Tibial artery (tissue), 4 donors: ENCODE results near the gene UFC1.

Experiments
- DNase-seq, 2 donors: peaks; one replicate each; pipeline ENCODE4 v3.0.0-alpha.2; 2019
- H3K27ac ChIP-seq, 2 donors: fragments of 200-600 bp; sonication (generic) in 1 of 2; 1 replicate in 1 of 2; 2 replicates in 1 of 2; pipeline ENCODE4 v1.5.1; 2018 to 2019; ENCODE audit warnings: mild to moderate bottlenecking in 1 of 2
- H3K27me3 ChIP-seq, 2 donors: fragments of 200-600 bp; sonication (generic) in 1 of 2; one replicate each; pipeline versions ENCODE4 v1.5.1 to v1.6.0; 2016 to 2019
- H3K36me3 ChIP-seq, 3 donors: fragments of 200-600 bp; sonication (generic) in 2 of 3; one replicate each; pipeline ENCODE4 v1.5.1; 2016 to 2019; ENCODE audit warnings: mild to moderate bottlenecking in 2 of 3
- H3K4me1 ChIP-seq, 4 donors: fragments of 200-600 bp; sonication (generic) in 2 of 4; 1 replicate in 3 of 4; 2 replicates in 1 of 4; pipeline ENCODE4 v1.5.1; 2016 to 2019
- H3K4me3 ChIP-seq, 2 donors: fragments of 200-600 bp; sonication (generic) in 1 of 2; 1 replicate in 1 of 2; 2 replicates in 1 of 2; pipeline ENCODE4 v1.5.1; 2018 to 2019; ENCODE audit warnings: mild to moderate bottlenecking in 2 of 2
- H3K9me3 ChIP-seq, 3 donors: fragments of 200-600 bp; sonication (generic) in 1 of 3; one replicate each; pipeline ENCODE4 v1.5.1; 2016 to 2019
- CTCF ChIP-seq, 2 experiments: fragments of 200-600 bp in 1 of 2; fragments of 450-650 bp in 1 of 2; IDR thresholded peaks; one replicate each; pipeline ENCODE4 v1.5.1; 2017 to 2019; ENCODE audit warnings: antibody characterized with exemption in 2 of 2, mild to moderate bottlenecking in 1 of 2, moderate library complexity in 1 of 2
- intact Hi-C: fragments of 100-400 bp; cut with DNase I; formaldehyde crosslinking; loops from one replicate; pipeline ENCODE4 v1.15.0; 2023; ENCODE audit warnings: low total_unique reads

The UFC1 gene

GRCh38 chr1:161188381-161188780 is 34.6 kb downstream of the UFC1 start:
- Histone ChIP-seq H3K4me3 (no peak overlapping the region), H3K27me3 (no peaks in the 10 kb centered on the region), H3K36me3 (peaks cover 0 to 13% (median 7%) of the 10 kb centered on the region in 3 donors), H3K4me1 (peaks cover 0 to 13% (median 6%) of the 10 kb centered on the region in 4 donors), H3K9me3 (no peaks in the 10 kb centered on the region), H3K27ac (no peak overlapping the region)
- intact Hi-C loops: no loop called here
- peak in 1 of 2 donors; percentile 4 for DNase-seq
- TF ChIP-seq CTCF (IDR thresholded peaks at IDR 0.05): no peak

GRCh38 chr1:161189036-161189435 is 35.3 kb downstream of the UFC1 start:
- H3K27me3 ChIP-seq: no peaks in the 10 kb centered on the region
- TF ChIP-seq CTCF (IDR thresholded peaks at IDR 0.05): no peak
- peaks cover 0 to 13% (median 7%) of the 10 kb centered on the region in 3 donors for H3K36me3 ChIP-seq
- H3K4me3 ChIP-seq: no peak overlapping the region
- intact Hi-C loops: no loop called here
- H3K4me1 ChIP-seq: peaks cover 0 to 13% (median 6%) of the 10 kb centered on the region in 4 donors
- H3K9me3 ChIP-seq: no peaks in the 10 kb centered on the region
- H3K27ac ChIP-seq: no peak overlapping the region
- peak in 1 of 2 donors; percentile 15 for DNase-seq

GRCh38 chr1:161190962-161191521 is 37.3 kb downstream of the UFC1 start:
- H3K36me3 ChIP-seq: peaks cover 0 to 13% (median 7%) of the 10 kb centered on the region in 3 donors
- no peak overlapping the region for H3K27ac ChIP-seq
- no peak for TF ChIP-seq CTCF (IDR thresholded peaks at IDR 0.05)
- H3K4me1 ChIP-seq: peaks cover 0 to 3% (median 0%) of the 10 kb centered on the region in 4 donors
- peak in 1 of 2 donors; percentile 65 for DNase-seq
- no peaks in the 10 kb centered on the region for H3K9me3 ChIP-seq
- H3K27me3 ChIP-seq: peaks cover 0 to 5% of the 10 kb centered on the region in 2 donors
- intact Hi-C loops: no loop called here
- H3K4me3 ChIP-seq: no peak overlapping the region

- H3K4me1 ChIP-seq: peaks cover 0 to 6% (median 0%) of the 10 kb centered on the region in 4 donors
- intact Hi-C loops: no loop called here
Observed at GRCh38 chr1:161191971-161192370, 38.2 kb downstream of the UFC1 start.

More at GRCh38 chr1:161191971-161192370, 38.2 kb downstream of the UFC1 start:
- Histone ChIP-seq H3K9me3 (no peaks in the 10 kb centered on the region), H3K27me3 (peaks cover 0 to 14% of the 10 kb centered on the region in 2 donors), H3K36me3 (peaks cover 0 to 13% (median 7%) of the 10 kb centered on the region in 3 donors), H3K27ac (no peak overlapping the region), H3K4me3 (no peak overlapping the region)
- no peak for TF ChIP-seq CTCF (IDR thresholded peaks at IDR 0.05)
- DNase-seq: peak in 1 of 2 donors; percentile 43
